Measurements from ENCODE around the gene NUMB. TPM values are rescaled to one million over a fixed set of nuclear protein-coding genes. Genes with fewer than 3 reads are reported as not detected.

Gene NUMB
- total and polyA plus RNA-seq, 2 donors (not counting 3 experiments of a cell fraction or from before 2014, with no cell fraction given), result 128 to 164 TPM

GRCh38 chr14:73441286-73441685 lies 17.1 kb downstream of the NUMB start:
- H4K20me1 ChIP-seq (replicated peaks; ENCODE audit: control insufficient read depth, extremely low read depth, insufficient read depth, low read length), result peaks cover 30% of the 10 kb centered on the region
- no TSS peak for BruUV-seq (replicated peaks)

GRCh38 chr14:73438993-73439392 lies 19.4 kb downstream of the NUMB start:
- POLR2A ChIA-PET, result interaction anchor here (1.6 kb wide), 1 partner anchor 19 kb away, joined by 4 read pairs; the partner anchor contains the start of gene NUMB
- FAIRE-seq, result no peak
- peaks cover 24% of the 10 kb centered on the region for H4K20me1 ChIP-seq (replicated peaks; ENCODE audit: control insufficient read depth, extremely low read depth, insufficient read depth, low read length)

More at GRCh38 chr14:73441286-73441685, 17.1 kb downstream of the NUMB start:
- intact Hi-C loops (cut with micrococcal nuclease) (no loop called here), dilution Hi-C loops (cut with MboI; ENCODE audit: extremely low pct_ligation_motif_present, low sequenced_read_pairs) (no loop called here)
- no peak for FAIRE-seq
- POLR2A ChIA-PET, result interaction anchor here (0.7 kb wide), 1 partner anchor 123 kb away, joined by 4 read pairs; no protein-coding TSS in a partner anchor
- H3K4me2 ChIP-seq (ENCODE audit: insufficient read depth, low read length), result no peak overlapping the region
- no peaks in the 10 kb centered on the region for H3K27me3 ChIP-seq (ENCODE audit: control insufficient read depth in 2 of 2, insufficient read depth in 2 of 2, low read length in 2 of 2)
- no peaks in the 10 kb centered on the region for H3K9me3 ChIP-seq (replicated peaks; ENCODE audit: control insufficient read depth, insufficient read depth, low read length)
- H3K9me1 ChIP-seq (replicated peaks; ENCODE audit: control insufficient read depth, extremely low read depth, insufficient read depth, low read length), result no peaks in the 10 kb centered on the region
- H3K79me2 ChIP-seq (ENCODE audit: control insufficient read depth, insufficient read depth, low read length), result peaks cover 94% of the 10 kb centered on the region
- H3K4me1 ChIP-seq (ENCODE audit: control insufficient read depth, extremely low read depth, insufficient read depth, low read length), result no peaks in the 10 kb centered on the region
- H3K36me3 ChIP-seq (ENCODE audit: control insufficient read depth in 2 of 2, extremely low read depth in 1 of 2, insufficient read depth in 2 of 2, low read length in 2 of 2), result no peaks in the 10 kb centered on the region
- DNase-seq (ENCODE audit: low read depth, low spot score), result no peak
- no peak overlapping the region for H3K9ac ChIP-seq (replicated peaks; ENCODE audit: extremely low read depth, insufficient read depth, low read length)
- H3K27ac ChIP-seq (ENCODE audit: insufficient read depth, low read depth, low read length), result no peak overlapping the region
- no peak overlapping the region for H3K4me3 ChIP-seq (replicated peaks in 1 of 3; ENCODE audit: insufficient read depth in 1 of 3, low read depth in 1 of 3, low read length in 3 of 3)
- TF ChIP-seq JUN (IDR thresholded peaks at IDR 0.05; ENCODE audit: borderline replicate concordance, insufficient read depth, insufficient read length, low read depth) (no peak), MYC (IDR thresholded peaks at IDR 0.05; ENCODE audit: low read depth, low read length) (no peak), GATA2 (IDR thresholded peaks at IDR 0.05; ENCODE audit: insufficient read depth, insufficient read length, low read depth, low read length) (no peak), MAX (IDR thresholded peaks at IDR 0.05; ENCODE audit: insufficient read depth, insufficient read length) (no peak)
- CTCF ChIA-PET, result interaction anchor here (0.8 to 1.8 kb wide), 4 partner anchors 14 to 268 kb away, joined by 3 to 18 read pairs (median 3); partner anchors contain the start of gene NUMB
- H2AFZ ChIP-seq (ENCODE audit: low read depth, low read length), result no peak overlapping the region

More at GRCh38 chr14:73438993-73439392, 19.4 kb downstream of the NUMB start:
- H3K4me1 ChIP-seq (ENCODE audit: control insufficient read depth, extremely low read depth, insufficient read depth, low read length), result no peaks in the 10 kb centered on the region
- intact Hi-C loops (cut with micrococcal nuclease) (no loop called here), dilution Hi-C loops (cut with MboI; ENCODE audit: extremely low pct_ligation_motif_present, low sequenced_read_pairs) (no loop called here)
- H3K4me3 ChIP-seq (replicated peaks in 1 of 3; ENCODE audit: insufficient read depth in 1 of 3, low read depth in 1 of 3, low read length in 3 of 3), result no peak overlapping the region
- no TSS peak for BruUV-seq (replicated peaks)
- H3K9ac ChIP-seq (replicated peaks; ENCODE audit: extremely low read depth, insufficient read depth, low read length), result no peak overlapping the region
- CTCF ChIA-PET, result interaction anchor here (1.4 to 2.1 kb wide), 2 partner anchors 33 to 144 kb away, joined by 4 to 6 read pairs; no protein-coding TSS in a partner anchor
- no peak overlapping the region for H3K4me2 ChIP-seq (ENCODE audit: insufficient read depth, low read length)
- H3K9me1 ChIP-seq (replicated peaks; ENCODE audit: control insufficient read depth, extremely low read depth, insufficient read depth, low read length), result no peaks in the 10 kb centered on the region
- TF ChIP-seq MYC (IDR thresholded peaks at IDR 0.05; ENCODE audit: low read depth, low read length) (no peak), JUN (IDR thresholded peaks at IDR 0.05; ENCODE audit: borderline replicate concordance, insufficient read depth, insufficient read length, low read depth) (no peak), POLR2AphosphoS5 (IDR thresholded peaks at IDR 0.05; ENCODE audit: insufficient read depth, low read depth, low read length) (no peak), MAX (IDR thresholded peaks at IDR 0.05; ENCODE audit: insufficient read depth, insufficient read length) (no peak), GATA2 (IDR thresholded peaks at IDR 0.05; ENCODE audit: insufficient read depth, insufficient read length, low read depth, low read length) (no peak), EZH2 (IDR thresholded peaks at IDR 0.05; ENCODE audit: borderline replicate concordance, low read depth, low read length, severe bottlenecking) (no peak), POLR2A (IDR thresholded peaks at IDR 0.05; ENCODE audit: low read depth, low read length) (no peak), FOS (IDR thresholded peaks at IDR 0.05; ENCODE audit: borderline replicate concordance, insufficient read depth, low read length) (no peak), CTCF (IDR thresholded peaks at IDR 0.05; ENCODE audit: extremely low read depth in 1 of 2, insufficient read depth in 1 of 2, low read depth in 1 of 2, low read length in 2 of 2) (no peak)
- no peaks in the 10 kb centered on the region for H3K9me3 ChIP-seq (replicated peaks; ENCODE audit: control insufficient read depth, insufficient read depth, low read length)
- no peaks in the 10 kb centered on the region for H3K27me3 ChIP-seq (ENCODE audit: control insufficient read depth in 2 of 2, insufficient read depth in 2 of 2, low read length in 2 of 2)
- no peak overlapping the region for H2AFZ ChIP-seq (ENCODE audit: low read depth, low read length)
- no peaks in the 10 kb centered on the region for H3K36me3 ChIP-seq (ENCODE audit: control insufficient read depth in 2 of 2, extremely low read depth in 1 of 2, insufficient read depth in 2 of 2, low read length in 2 of 2)
- H3K79me2 ChIP-seq (ENCODE audit: control insufficient read depth, insufficient read depth, low read length), result peaks cover 93% of the 10 kb centered on the region
- peak; percentile 56 for DNase-seq (ENCODE audit: low read depth, low spot score)
- no peak overlapping the region for H3K27ac ChIP-seq (ENCODE audit: insufficient read depth, low read depth, low read length)

Measured in endothelial cell of umbilical vein (primary cell).